GM19043 (cell line): ENCODE data around the gene BAZ2B.
"Not testable (repeated sequence)": the region's sequence is repeated elsewhere in the genome, so short reads cannot be mapped to it uniquely, and the experiment has no call there.

Experiments used
- ATAC-seq: cut with Tn5 transposase; IDR thresholded peaks from one replicate; pipeline ENCODE4 v1.9.1; 2021; ENCODE audit warnings: low read depth; ENCODE audit not compliant: unreplicated experiment

Gene BAZ2B

GRCh38 chr2:159539701-159540100, 76.6 kb downstream of the BAZ2B start:
- ATAC-seq: no peak

- no peak for ATAC-seq
These were observed 77.5 kb downstream of the BAZ2B start for GRCh38 chr2:159538801-159539200.

GRCh38 chr2:159535261-159535660, 81.1 kb downstream of the BAZ2B start:
- ATAC-seq: not testable (repeated sequence)

GRCh38 chr2:159531475-159531874, 84.9 kb downstream of the BAZ2B start:
- no peak for ATAC-seq

- ATAC-seq: no peak
These were observed 89.9 kb downstream of the BAZ2B start for GRCh38 chr2:159526433-159526832.

GRCh38 chr2:159525012-159525411, 91.3 kb downstream of the BAZ2B start:
- no peak for ATAC-seq

GRCh38 chr2:159521272-159521671, 95.1 kb downstream of the BAZ2B start:
- no peak for ATAC-seq

- ATAC-seq: no peak
These were observed 97.9 kb downstream of the BAZ2B start for GRCh38 chr2:159518321-159519005.

- peak; percentile 79 for ATAC-seq
These were observed 100.0 kb downstream of the BAZ2B start for GRCh38 chr2:159516241-159516758.

GRCh38 chr2:159515441-159515840, 100.9 kb downstream of the BAZ2B start:
- ATAC-seq: no peak

GRCh38 chr2:159513745-159514144, 102.6 kb downstream of the BAZ2B start:
- ATAC-seq: no peak

GRCh38 chr2:159508140-159508539, 108.2 kb downstream of the BAZ2B start:
- no peak for ATAC-seq

GRCh38 chr2:159506764-159507440, 109.4 kb downstream of the BAZ2B start:
- ATAC-seq: no peak

- no peak for ATAC-seq
These were observed 110.1 kb downstream of the BAZ2B start for GRCh38 chr2:159506202-159506601.

GRCh38 chr2:159505196-159505595, 111.2 kb downstream of the BAZ2B start:
- no peak for ATAC-seq

- no peak for ATAC-seq
These were observed 114.6 kb downstream of the BAZ2B start for GRCh38 chr2:159501743-159502142.

- ATAC-seq: no peak
These were observed 118.5 kb downstream of the BAZ2B start for GRCh38 chr2:159497847-159498246.

GRCh38 chr2:159497256-159497655, 119.1 kb downstream of the BAZ2B start:
- ATAC-seq: no peak

- ATAC-seq: no peak
These were observed 126.9 kb downstream of the BAZ2B start for GRCh38 chr2:159489476-159489875.

- no peak for ATAC-seq
These were observed 131.8 kb downstream of the BAZ2B start for GRCh38 chr2:159484532-159484931.

- ATAC-seq: no peak
These were observed 140.0 kb downstream of the BAZ2B start for GRCh38 chr2:159476329-159476728.

- no peak for ATAC-seq
These were observed 140.6 kb downstream of the BAZ2B start for GRCh38 chr2:159475793-159476192.
